MCF 10A (cell line): ENCODE measurements around the gene HAUS5. TPM values are rescaled to one million over a fixed set of nuclear protein-coding genes. Genes with fewer than 3 reads are reported as not detected.
A peak's percentile ranks its signal among the peaks of the same experiment; 100 is the strongest.

Experiments used
- BruUV-seq: library from RNA; stranded (reverse); fragments of 400-500 nt; replicated peaks from 2 replicates; lab custom pipeline; 2021; lab: Mats Ljungman, UMichigan
- CTCF ChIA-PET: fragments of 300-600 bp; sonication (Branson Sonifier 250); formaldehyde crosslinking; extraction: SDS; loops from one replicate; lab custom pipeline; 2021; ENCODE audit warnings: antibody characterized with exemption, inconsistent platforms; lab: Yijun Ruan, JAX
- POLR2A ChIA-PET: fragments of 300-600, 350-650 bp; sonication (Branson Sonifier 250); formaldehyde crosslinking; extraction: SDS; loops from one replicate; lab custom pipeline; 2020; ENCODE audit warnings: antibody characterized with exemption, inconsistent platforms; lab: Yijun Ruan, JAX
- DNase-seq: peaks from one replicate; pipeline ENCODE4 v3.0.0-alpha.2; 2018; ENCODE audit not compliant: unreplicated experiment
- H3K27ac Mint-ChIP-seq: one replicate; pipeline ENCODE4 v1.8.0; 2022; ENCODE audit warnings: mild to moderate bottlenecking, low read depth, mixed read lengths; ENCODE audit not compliant: unreplicated experiment
- H3K27me3 Mint-ChIP-seq: one replicate; pipeline ENCODE4 v1.8.0; 2022; ENCODE audit warnings: mixed read lengths; ENCODE audit not compliant: insufficient read depth, unreplicated experiment
- H3K36me3 Mint-ChIP-seq: one replicate; pipeline ENCODE4 v1.8.0; 2022; ENCODE audit warnings: mild to moderate bottlenecking, moderate library complexity, mixed read lengths; ENCODE audit not compliant: insufficient read depth, unreplicated experiment
- H3K4me1 Mint-ChIP-seq: one replicate; pipeline ENCODE4 v1.8.0; 2022; ENCODE audit warnings: mixed read lengths; ENCODE audit not compliant: insufficient read depth, unreplicated experiment
- H3K4me3 Mint-ChIP-seq: one replicate; pipeline ENCODE4 v1.8.0; 2022; ENCODE audit warnings: mild to moderate bottlenecking, moderate library complexity, mixed read lengths; ENCODE audit not compliant: unreplicated experiment
- H3K9me3 Mint-ChIP-seq: one replicate; pipeline ENCODE4 v1.8.0; 2022; ENCODE audit warnings: mixed read lengths; ENCODE audit not compliant: unreplicated experiment
- CTCF ChIP-seq: fragments of 200-600 bp; IDR thresholded peaks from one replicate; pipeline ENCODE4 v1.8.0; 2022; ENCODE audit warnings: antibody characterized with exemption, mild to moderate bottlenecking; ENCODE audit not compliant: unreplicated experiment
- intact Hi-C: fragments of 100-400 bp; cut with micrococcal nuclease; formaldehyde crosslinking; loops from 2 replicates; pipeline ENCODE4 v1.14.1; 2022
- total RNA-seq: library from RNA; stranded (reverse); gene quantifications from 2 replicates; pipeline ENCODE4 v1.2.3, GENCODE V29; 2022

Gene HAUS5
- total RNA-seq, 1 experiment from 2014 or later: 10.6 TPM

GRCh38 chr19:35643255-35644205, 31.0 kb downstream of the HAUS5 start:
- POLR2A ChIA-PET: interaction anchor here (0.5 to 3.5 kb wide), 16 partner anchors 12 to 133 kb away, joined by 3 to 24 read pairs (median 4); partner anchors contain the start of genes HAUS5, PSENEN, RBM42 and U2AF1L4
- intact Hi-C loops: loop anchor here (2.0 kb wide), 2 partner anchors 15 to 133 kb away; partner anchors contain the start of gene RBM42
- H3K4me3 Mint-ChIP-seq: peak overlapping the region; percentile 76
- TF ChIP-seq CTCF: no peak
- peak overlapping the region; percentile 84 for H3K27ac Mint-ChIP-seq
- CTCF ChIA-PET: interaction anchor here (0.6 to 2.0 kb wide), 5 partner anchors 9 to 373 kb away, joined by 3 to 8 read pairs (median 3); no protein-coding TSS in a partner anchor
- H3K9me3 Mint-ChIP-seq: no peaks in the 10 kb centered on the region
- H3K36me3 Mint-ChIP-seq: peaks cover 6% of the 10 kb centered on the region
- peak; percentile 88 for DNase-seq
- peaks cover 13% of the 10 kb centered on the region for H3K4me1 Mint-ChIP-seq
- H3K27me3 Mint-ChIP-seq: no peaks in the 10 kb centered on the region
- BruUV-seq: no TSS peak

- no peak for TF ChIP-seq CTCF
- peak; percentile 97 for DNase-seq
- CTCF ChIA-PET: interaction anchor here (0.5 to 2.0 kb wide), 5 partner anchors 50 to 458 kb away, joined by 3 to 8 read pairs (median 3); no protein-coding TSS in a partner anchor
Observed at GRCh38 chr19:35644206-35644986, 31.9 kb downstream of the HAUS5 start.

GRCh38 chr19:35644987-35645679, 32.6 kb downstream of the HAUS5 start:
- Mint-ChIP-seq H3K9me3 (no peaks in the 10 kb centered on the region), H3K27ac (peak overlapping the region; percentile 84), H3K27me3 (no peaks in the 10 kb centered on the region), H3K36me3 (no peaks in the 10 kb centered on the region), H3K4me1 (peaks cover 13% of the 10 kb centered on the region), H3K4me3 (peak overlapping the region; percentile 76)
- CTCF ChIA-PET: interaction anchor here (0.7 to 2.0 kb wide), 3 partner anchors 49 to 134 kb away, joined by 3 to 8 read pairs (median 5); no protein-coding TSS in a partner anchor
- no peak for TF ChIP-seq CTCF
- POLR2A ChIA-PET: interaction anchor here (0.8 to 3.5 kb wide), 6 partner anchors 8 to 95 kb away, joined by 3 to 24 read pairs (median 4); partner anchors contain the start of genes HAUS5 and RBM42
- BruUV-seq: no TSS peak
- DNase-seq: peak; percentile 72
- intact Hi-C loops: loop anchor here (2.0 kb wide), 1 partner anchor 16 kb away; the partner anchor contains the start of gene RBM42

More at GRCh38 chr19:35644206-35644986, 31.9 kb downstream of the HAUS5 start:
- no peaks in the 10 kb centered on the region for H3K36me3 Mint-ChIP-seq
- POLR2A ChIA-PET: interaction anchor here (0.7 to 3.5 kb wide), 15 partner anchors 8 to 134 kb away, joined by 3 to 24 read pairs (median 4); partner anchors contain the start of genes HAUS5, PSENEN, RBM42 and U2AF1L4
- peak overlapping the region; percentile 84 for H3K27ac Mint-ChIP-seq
- H3K4me3 Mint-ChIP-seq: peak overlapping the region; percentile 76
- intact Hi-C loops: loop anchor here (2.0 kb wide), 1 partner anchor 16 kb away; the partner anchor contains the start of gene RBM42
- H3K27me3 Mint-ChIP-seq: no peaks in the 10 kb centered on the region
- no peaks in the 10 kb centered on the region for H3K9me3 Mint-ChIP-seq
- BruUV-seq: no TSS peak
- peaks cover 13% of the 10 kb centered on the region for H3K4me1 Mint-ChIP-seq
